ENCODE results near the gene FBXL16.

The FBXL16 gene

DNA sequence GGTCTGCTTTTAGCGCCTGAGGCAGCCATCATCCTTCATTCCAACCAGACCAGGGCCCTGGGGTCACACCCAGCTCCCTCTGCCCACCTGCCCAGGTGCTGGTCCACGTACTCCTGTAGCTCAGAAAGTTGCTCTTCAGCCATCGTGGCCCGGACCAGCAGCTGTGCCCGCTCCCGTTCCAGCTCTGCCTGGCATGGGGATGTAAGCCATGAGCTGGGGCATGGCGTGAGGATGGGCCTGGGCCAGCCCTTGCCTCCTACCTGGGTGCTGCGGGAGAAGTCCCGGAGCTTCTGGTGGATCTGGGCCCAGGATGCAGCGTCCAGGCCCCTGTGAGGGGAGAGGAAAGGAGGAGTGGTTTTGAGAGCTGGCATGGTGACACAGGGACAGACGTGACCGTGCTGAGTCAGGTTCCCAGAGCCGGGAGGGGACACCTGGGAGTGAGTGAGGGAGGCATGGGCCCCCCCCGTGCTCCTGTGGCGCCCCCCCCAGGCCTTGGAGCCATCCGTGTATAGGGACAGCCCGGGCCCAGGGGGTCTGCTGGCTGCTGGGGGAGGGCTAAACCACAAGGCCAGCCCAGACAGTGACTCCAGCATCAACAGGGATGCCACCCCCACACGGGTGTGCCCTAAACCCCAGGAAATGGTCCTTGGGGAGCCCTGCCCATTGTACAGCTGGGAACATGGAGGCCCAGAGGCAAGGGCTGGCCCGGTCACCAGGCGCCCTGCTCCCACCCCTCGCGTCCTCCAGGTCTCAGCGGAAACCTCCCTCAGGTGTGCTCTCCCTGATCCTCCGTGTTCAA, 17.4 kb upstream of the FBXL16 start:
- no peak for DNase-seq

DNA sequence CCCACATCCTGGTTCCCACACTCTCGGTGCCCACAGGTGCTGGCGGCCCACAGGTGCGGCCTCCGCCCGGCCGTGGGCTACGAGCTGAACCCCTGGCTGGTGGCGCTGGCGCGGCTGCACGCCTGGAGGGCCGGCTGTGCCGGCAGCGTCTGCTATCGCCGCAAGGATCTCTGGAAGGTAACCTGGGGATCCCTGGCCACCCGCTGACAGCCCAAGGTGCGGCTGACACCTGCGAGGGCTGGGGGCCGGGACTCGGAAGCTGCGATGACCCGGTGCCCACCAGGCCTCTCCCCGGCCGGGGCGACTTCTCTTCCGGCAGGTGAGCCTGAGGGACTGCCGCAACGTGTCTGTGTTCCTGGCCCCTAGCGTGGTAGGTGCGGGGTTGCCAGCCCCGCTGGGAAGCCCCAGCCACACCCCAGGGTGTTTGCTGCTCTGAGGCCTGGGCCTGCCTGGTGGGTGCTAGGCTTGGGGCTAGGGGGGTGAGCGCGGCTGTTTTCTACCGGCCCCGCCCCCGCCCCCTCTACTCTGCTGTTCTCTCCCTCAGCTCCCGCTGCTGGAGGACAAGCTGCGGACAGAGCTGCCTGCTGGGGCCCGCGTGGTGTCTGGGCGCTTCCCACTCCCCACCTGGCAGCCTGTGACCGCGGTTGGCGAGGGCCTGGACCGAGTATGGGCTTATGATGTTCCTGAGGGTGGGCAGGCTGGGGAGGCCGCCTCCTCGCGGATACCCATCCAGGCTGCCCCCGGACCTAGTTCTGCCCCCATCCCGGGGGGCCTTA, 16.4 kb upstream of the FBXL16 start:
- no peak for DNase-seq

DNA sequence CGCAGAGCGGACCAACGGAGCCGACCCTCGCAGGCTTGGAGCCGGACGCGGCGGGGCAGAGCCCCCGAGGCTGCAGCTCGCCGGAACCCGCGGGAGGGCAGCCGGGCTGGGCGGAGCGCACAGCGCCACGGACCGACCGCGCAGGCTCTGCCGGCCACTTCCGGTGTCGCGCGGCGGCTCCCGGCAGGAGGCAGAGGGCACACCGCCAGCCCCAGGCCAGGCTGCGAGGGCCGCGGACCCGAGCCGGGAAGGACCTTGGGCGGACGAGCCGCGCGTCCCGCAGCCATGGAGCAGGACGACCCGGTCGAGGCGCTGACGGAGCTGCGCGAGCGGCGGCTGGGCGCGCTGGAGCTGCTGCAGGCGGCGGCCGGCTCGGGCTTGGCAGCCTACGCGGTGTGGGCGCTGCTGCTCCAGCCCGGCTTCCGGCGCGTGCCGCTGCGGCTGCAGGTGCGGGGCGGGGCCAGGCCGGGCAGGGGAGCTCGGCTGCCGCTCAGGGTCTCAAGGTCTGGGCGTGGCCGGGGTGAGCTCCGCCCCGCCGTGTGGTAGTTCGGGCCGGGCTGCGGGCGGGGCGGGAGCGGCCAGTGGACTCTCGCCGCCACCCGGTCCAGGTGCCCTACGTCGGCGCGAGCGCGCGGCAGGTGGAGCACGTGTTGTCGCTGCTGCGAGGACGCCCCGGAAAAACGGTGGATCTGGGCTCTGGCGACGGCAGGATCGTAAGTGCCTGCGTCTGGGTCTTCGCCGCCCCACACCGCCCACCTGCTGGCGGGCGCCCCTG, 15.6 kb upstream of the FBXL16 start, which contains the start of gene ANTKMT:
TSS of gene ANTKMT (plus strand) at position 157 of the 775 bp plus-strand sequence. CDS start at position 286, 129 bp downstream.
- peak; percentile 94 for DNase-seq

DNA sequence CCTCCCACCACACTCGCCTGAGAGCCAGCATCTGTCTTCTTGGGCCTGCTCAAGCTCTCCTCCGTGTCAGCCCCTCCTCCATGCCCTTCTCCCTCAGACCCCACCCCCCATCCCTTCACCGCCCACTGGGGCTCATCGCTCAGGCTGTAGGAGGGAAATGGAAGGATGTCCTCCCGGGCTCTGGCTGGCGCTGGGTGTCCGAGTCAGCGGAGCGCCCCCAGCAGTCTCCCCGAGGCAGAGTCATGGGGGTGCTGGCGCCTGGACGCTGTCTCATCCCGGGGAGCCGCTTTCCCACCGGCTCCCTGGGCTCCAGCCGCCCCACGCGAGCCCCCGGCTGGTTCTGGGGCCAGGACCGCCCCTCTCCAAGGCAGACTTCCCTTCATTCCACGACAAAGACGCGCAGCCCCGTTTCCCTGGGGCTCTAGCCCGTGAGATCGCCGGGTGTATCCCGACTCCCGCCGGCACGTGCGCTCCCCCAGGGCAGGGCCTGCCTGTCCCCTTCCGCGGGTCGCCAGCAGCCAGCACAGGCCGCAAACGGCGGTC, 14.9 kb upstream of the FBXL16 start:
- peak; percentile 93 for DNase-seq

DNA sequence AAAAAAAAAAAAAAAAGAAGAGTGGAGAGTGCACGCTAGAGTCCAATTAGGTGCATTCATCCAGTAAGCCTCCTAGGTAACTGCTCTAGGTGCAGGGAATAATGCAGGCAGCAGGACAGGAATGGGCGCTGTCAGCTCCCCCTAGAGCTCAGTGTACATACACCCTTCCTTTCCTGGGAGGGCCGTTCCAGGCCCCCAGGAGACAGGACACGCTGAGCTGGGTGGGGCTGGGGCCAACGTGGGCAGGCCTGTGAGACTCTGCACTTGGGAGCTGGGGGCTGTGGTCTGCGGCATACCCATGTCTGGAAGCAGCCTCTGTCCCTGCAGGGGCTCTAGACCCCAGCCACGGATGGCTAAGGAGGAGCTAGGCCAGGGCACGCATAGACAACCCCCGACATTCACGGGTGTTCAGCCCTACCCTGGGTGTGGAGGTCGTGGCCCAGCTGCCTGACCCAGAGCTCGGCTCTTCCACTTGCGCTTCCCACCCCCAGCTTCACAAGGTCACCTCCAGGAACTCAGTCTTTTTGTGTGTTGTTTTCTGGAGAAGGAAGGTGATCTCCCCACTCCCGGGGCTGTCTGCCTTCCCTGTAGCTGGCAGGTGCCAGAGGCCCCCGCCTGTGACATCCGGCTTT, 14.3 kb upstream of the FBXL16 start:
- peak; percentile 90 for DNase-seq

DNA sequence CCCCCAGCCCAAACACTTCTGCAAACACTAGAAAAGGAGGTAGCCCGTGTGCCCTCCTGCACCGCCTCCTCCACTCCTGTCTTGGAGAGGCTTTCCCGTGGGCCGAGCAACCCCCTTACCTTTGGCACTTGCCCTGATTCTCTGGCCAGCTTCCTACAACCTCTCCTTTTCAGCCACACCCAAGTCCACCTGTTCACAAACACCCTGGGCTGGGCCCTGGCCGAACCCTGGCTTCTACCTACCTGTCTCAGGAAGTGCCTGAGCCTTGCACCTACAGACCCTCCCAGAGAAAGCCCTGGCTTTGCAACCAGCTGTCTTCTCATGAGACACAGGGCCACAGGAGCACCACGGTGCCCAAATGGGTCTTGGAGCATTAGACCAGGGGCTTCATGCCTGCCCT, 13.3 kb upstream of the FBXL16 start:
- no peak for DNase-seq

DNA sequence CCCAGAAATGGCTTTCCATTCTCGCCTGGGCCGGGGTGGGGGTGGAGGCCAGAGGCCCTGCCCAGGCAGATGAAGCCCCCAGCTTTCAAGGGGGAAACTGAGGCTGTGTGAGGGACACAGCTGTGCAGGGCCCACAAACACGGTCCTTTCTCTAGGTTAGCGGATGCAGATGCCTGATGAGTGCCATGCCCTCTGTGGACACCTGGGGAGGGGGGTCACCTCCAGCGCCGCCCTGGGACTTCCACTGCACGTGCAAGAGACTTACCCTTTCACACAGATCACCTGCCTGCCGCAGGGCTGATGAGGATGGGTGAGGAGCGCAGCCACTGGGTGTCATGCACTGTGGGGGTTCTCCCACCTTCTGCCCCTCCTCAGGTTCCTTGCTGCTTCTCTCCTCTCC, 12.8 kb upstream of the FBXL16 start:
- no peak for DNase-seq

DNA sequence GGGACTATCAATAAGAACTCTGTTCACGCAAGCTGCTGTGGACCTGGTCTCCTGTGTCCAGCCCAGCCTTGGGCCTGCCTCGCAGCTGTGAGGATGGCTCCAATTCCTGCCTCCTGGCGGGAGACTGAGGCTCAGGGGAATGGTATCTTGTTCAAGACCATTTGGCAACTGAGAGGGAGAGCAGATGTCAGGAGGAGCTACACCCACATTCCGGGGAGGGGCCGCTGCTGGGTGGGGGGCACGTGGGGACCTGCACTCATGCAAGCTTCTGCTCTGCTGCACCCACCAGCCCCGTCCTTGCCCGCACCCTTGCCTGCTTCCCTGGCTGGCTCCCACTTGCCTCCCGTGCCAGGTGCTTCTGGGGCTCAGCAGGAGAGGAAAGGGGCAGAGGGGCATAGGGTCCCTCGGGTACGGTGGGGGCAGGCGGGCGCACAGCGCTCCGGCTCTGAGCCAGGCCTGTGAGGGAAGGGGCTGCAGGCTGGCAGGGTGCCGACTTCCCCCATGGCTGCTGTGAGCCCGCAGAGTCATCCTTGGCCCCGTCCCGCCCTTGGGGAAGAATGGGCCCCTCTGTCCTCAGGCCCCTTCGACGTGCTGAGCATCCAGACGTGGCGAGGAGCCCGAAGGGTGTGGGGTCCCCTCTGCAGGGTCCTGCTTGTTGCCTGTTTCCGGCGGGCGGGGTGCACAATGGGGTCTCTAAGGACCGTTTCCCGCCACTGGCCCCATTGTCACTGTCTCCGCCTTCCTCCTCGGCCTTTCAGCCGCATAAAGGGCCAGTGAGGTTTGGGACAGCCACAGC, 12.0 kb upstream of the FBXL16 start:
- no peak for DNase-seq

DNA sequence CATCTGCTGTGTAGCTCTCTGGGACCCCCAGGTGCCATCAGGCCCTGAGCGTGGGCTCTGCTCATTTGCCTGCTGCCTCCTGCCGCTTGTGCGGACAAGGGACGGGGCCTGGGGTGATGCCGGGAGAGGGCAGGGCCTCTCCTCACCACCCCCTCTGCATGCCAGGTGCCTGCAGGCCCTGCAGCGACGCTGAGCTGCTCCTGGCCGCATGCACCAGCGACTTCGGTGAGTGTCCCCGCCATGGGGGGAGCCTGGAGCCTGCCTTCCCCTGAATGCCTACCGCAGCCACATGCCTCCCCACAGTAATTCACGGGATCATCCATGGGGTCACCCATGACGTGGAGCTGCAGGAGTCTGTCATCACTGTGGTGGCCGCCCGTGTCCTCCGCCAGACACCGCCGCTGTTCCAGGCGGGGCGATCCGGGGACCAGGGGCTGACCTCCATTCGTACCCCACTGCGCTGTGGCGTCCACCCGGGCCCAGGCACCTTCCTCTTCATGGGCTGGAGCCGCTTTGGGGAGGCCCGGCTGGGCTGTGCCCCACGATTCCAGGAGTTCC, 11.2 kb upstream of the FBXL16 start:
- no peak for DNase-seq

DNA sequence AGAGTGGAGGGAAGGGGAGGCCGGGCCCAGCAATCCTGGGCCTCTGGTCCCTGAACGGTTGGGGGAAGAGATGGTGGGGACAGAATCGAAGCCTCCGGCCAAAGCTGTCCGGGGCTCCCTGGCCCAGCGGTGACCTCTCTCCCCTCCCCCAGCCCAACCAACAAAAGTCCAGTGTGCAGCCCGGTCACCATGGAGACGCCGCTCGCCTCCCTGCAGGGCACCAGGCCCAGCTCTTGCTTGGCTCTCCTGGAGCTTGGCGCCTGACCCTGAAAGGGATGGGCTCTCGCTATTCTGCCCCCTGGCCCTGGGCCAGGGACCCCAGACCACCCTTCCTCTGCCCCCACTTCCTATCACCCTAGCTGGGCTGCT, 10.6 kb upstream of the FBXL16 start:
- DNase-seq = peak; percentile 77

DNA sequence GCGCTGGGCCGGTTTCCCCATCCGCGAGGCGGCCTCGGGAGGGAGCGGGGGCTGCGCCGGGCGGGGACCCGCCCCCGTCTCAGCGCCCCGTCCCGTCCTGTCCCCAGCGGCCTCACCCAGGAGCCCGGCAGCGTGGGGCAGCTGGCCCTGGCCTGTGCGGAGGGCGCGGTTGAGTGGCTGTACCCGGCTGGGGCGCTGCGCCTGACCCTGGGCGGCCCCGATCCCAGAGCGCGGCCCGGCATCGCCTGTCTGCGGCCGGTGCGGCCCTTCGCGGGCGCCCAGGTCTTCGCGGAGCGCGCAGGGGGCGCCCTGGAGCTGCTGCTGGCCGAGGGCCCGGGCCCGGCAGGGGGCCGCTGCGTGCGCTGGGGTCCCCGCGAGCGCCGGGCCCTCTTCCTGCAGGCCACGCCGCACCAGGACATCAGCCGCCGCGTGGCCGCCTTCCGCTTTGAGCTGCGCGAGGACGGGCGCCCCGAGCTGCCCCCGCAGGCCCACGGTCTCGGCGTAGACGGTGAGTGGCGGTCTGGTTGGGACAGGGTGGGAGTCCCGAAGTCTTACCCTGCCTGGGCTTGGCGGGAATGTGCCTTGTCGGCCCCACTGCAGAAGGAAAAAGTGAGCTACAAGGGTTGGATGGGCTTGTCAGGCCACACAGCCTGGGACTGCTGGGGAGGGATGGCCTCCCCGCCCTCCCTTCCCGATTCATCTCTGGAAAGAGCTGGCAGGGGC, 10.0 kb upstream of the FBXL16 start:
- peak; percentile 47 for DNase-seq

DNA sequence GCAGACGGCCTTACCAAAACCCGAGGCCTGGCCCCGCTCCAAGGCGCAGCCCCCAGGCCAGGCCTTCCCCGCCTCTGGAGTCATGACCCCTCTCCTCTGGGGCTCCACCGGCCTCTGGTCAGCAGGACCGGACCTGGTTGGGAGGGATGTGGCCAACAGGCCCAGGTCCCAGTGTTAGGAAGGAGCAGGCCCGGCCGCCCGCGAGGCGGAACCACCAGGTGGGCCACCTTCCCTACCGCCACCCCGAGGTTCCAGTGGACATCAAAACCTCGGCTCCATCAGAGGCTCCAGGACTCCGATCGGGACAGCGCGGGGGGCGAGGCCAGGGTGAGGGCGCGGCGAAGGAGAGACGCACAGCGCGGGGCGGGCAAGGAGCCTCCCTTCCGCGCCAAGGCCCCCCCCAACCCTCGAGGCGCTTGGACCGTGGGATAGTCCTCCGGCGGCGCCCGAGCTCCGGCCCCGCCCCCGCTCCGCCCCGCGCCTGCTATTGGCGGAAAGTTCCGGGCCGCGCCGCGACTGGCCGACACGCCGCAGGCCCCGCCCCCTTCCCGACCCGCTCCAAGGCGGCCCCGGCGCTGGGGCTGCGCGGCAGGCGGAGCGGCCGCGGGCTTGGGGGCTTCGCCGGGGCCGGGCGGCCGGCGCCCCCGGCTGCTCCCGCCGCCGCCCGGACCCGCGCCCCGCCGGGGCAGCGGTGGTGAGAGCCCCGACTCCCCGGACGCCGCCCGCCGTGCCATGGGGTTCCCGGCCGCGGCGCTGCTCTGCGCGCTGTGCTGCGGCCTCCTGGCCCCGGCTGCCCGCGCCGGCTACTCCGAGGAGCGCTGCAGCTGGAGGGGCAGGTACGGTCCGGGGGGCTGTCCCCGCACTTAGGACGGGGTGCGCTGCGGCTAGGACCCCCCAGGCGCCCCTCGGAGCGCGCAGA, 9.2 kb upstream of the FBXL16 start, which contains the start of gene METRN:
TSS of gene METRN (plus strand) at position 561 of the 919 bp plus-strand sequence. CDS start at position 733, 172 bp downstream.
- peak; percentile 87 for DNase-seq

DNA sequence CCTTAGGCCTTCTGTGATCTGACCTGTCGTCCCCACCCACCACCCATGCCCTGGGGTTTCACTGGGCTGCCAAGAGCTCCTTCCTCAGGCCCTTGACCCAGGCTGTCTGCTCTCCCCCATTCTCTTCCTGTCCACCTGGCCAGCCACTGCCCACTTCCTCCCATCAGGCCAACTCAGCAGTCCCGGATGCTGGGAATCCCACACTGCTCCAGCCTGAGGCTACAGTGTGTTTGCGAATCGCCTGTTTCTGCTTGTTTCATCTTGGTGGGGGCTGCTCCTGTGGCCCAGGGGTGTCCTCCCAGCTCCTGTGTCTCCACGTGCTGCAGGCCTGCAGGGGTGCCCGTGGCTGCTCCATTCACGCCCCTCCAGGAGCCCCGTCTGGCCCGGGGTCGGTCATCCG, 8.5 kb upstream of the FBXL16 start:
- no peak for DNase-seq

DNA sequence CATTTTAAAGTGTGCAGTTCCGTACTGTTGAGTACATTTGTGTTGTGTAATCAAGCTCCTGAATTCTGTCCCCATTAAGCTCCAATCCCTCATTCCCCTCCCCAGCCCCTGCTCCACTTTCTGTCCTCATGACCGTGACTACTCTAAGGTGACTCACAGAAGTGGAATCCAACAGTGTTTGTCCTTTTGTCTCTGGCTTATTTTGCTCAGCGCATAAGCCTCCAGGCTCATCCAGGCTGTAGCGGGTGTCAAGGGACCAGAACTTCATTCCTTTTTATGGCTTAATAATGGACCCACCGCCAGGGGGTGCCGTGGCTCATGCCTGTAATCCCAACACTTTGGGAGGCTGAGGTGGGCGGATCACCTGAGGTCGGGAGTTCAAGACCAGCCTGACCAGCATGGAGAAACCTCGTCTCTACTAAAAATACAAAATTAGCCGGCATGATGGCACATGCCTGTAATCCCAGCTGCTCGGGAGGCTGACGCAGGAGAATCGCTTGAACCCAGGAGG, 7.2 kb upstream of the FBXL16 start:
- DNase-seq = peak; percentile 61

DNA sequence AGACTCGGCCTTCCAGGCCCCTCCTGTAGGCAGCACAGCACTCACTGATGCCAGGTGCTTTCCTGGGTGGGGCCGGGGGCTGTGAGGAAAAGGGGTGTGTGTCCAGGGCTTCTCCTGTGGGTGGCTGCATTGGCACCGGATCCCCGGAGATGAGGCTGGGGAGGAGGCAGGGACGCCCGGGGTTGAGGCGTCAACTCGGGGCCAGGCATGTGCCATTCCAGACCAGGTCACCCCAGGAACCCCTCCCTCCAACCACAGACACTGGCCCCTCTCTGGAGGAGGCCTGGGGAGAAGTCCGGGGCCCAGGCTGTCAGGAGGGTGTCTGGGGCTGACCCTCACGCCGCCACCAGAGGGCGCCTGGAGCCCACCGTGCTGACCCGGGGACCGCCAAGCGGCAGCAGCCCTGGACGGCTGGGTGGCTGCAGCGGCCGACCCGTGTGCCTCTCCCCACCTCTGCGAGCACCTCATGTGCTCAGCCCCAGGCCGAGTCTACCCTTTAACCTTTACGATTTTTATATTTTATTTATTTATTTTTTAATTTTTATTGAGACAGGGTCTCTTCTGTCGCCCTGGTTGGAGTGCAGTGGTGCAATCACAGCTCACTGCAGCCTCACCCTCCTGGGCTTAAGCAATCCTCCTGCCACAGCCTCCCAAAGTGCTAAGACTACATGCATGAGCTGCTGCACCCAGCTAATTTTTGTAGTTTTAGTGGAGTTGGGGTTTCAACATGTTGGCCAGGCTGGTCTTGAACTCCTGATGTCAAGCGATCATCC, 6.1 kb upstream of the FBXL16 start:
- peak; percentile 76 for DNase-seq

DNA sequence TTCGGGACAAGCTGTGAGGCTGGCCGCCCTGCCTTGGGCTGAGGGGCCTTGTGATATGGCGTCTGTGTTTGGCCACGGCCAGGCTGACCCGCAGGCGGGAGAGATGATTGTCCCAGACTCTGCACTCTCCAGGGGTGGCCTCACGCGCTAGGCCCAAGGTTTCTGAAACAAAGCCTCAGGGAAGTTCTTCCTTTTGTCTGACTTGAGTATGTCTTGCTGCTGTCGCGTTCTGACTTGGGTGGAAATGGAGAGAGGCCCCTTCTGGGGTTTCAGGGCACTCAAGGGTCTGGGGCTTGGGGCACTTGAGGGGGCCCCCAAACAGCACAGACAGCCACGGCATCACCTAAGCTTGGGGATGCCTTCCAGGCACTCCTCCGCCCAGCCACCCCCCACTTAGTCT, 5.5 kb upstream of the FBXL16 start:
- no peak for DNase-seq

DNA sequence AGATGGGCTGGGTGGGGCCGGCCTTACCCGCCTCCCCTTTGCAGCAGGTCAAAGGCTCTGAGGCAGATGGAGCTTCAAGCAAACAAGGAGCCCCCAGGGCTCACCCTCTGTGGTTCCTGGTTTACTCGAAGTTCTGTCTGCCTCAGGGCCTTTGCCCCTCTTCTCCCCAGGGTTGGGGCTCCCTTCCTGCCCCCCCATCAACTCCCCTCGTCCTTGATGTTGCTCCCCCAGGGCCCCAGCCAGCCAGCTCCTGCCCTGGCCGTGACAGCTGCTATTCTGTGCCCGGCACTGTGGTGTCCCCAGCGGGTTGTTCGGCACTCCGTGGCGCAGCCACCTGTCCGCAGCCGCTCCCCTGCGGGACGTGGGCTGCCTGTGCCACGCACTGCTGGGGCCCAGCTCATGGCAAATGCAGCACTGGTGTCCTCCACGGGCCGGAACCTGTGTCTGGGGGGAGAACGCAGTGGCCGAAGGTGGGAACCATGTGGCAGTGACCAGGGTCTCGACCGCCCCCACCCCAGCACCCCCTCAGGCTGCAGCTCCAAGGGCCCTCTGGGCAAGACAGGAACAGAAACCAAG, 5.0 kb upstream of the FBXL16 start:
- peak; percentile 48 for DNase-seq

Measured in NCI-H146 (cell line).